WTC11 (cell line): Measurements from ENCODE around the gene TMEM100. TPM values are rescaled to one million over a fixed set of nuclear protein-coding genes. Genes with fewer than 3 reads are reported as not detected.

Experiments used
- ATAC-seq: fragments of 200-7000 bp; cut with Tn5 transposase; 2 replicates; pipeline ENCODE4 v1.10.0; 2021; ENCODE audit warnings: mild to moderate bottlenecking, moderate library complexity
- CTCF ChIA-PET: fragments of 300-600 bp; sonication (Branson Sonifier 250); formaldehyde crosslinking; loops from one replicate; lab custom pipeline; 2021; ENCODE audit warnings: antibody characterized with exemption; lab: Charles Lee
- POLR2A ChIA-PET: fragments of 350-600 bp; sonication (Branson Sonifier 250); formaldehyde crosslinking; loops from one replicate; lab custom pipeline; 2021; ENCODE audit warnings: antibody characterized with exemption; lab: Charles Lee
- DNase-seq: peaks from one replicate; pipeline ENCODE4 v3.0.0; 2021; ENCODE audit warnings: low spot score
- H3K27ac Mint-ChIP-seq: 2 replicates; pipeline ENCODE4 v1.8.0; 2021; ENCODE audit warnings: mixed read lengths
- H3K27me3 Mint-ChIP-seq: 2 replicates; pipeline ENCODE4 v1.8.0; 2021; ENCODE audit warnings: low read depth, mild to moderate bottlenecking, moderate library complexity, mixed read lengths
- H3K36me3 Mint-ChIP-seq: 2 replicates; pipeline ENCODE4 v1.8.0; 2021; ENCODE audit warnings: mixed read lengths
- H3K4me1 Mint-ChIP-seq: 2 replicates; pipeline ENCODE4 v1.8.0; 2022; ENCODE audit warnings: mixed read lengths
- H3K4me3 Mint-ChIP-seq: 2 replicates; pipeline ENCODE4 v1.8.0; 2021; ENCODE audit warnings: mild to moderate bottlenecking, moderate library complexity, mixed read lengths
- H3K9me3 Mint-ChIP-seq: 2 replicates; pipeline ENCODE4 v1.8.0; 2021; ENCODE audit warnings: mixed read lengths
- FOXK1 ChIP-seq: sonication (generic); formaldehyde crosslinking; IDR thresholded peaks from 2 replicates; pipeline ENCODE4 v1.8.0; 2022; ENCODE audit warnings: mild to moderate bottlenecking, moderate library complexity, missing genetic modification reagents
- JAZF1 ChIP-seq: fragments of 250-450 bp; sonication (Bioruptor Pico); IDR thresholded peaks from 2 replicates; pipeline ENCODE4 v1.9.0; 2021; ENCODE audit warnings: moderate library complexity, mild to moderate bottlenecking, inconsistent platforms
- JUN ChIP-seq: sonication (generic); formaldehyde crosslinking; IDR thresholded peaks from 2 replicates; pipeline ENCODE4 v1.8.0; 2023; ENCODE audit warnings: mild to moderate bottlenecking, missing genetic modification reagents
- KAT7 ChIP-seq: sonication (generic); formaldehyde crosslinking; IDR thresholded peaks from 2 replicates; pipeline ENCODE4 v1.8.1; 2023; ENCODE audit warnings: missing genetic modification reagents, mild to moderate bottlenecking, borderline replicate concordance
- MXD4 ChIP-seq: fragments of 250-450 bp; sonication (Bioruptor Pico); IDR thresholded peaks from 2 replicates; pipeline ENCODE4 v1.8.0; 2021; ENCODE audit warnings: mild to moderate bottlenecking, moderate library complexity, borderline replicate concordance
- OVOL2 ChIP-seq: fragments of 250-450 bp; sonication (Bioruptor Pico); IDR thresholded peaks from 2 replicates; pipeline ENCODE4 v1.9.0; 2021; ENCODE audit warnings: mild to moderate bottlenecking, borderline replicate concordance
- ZNF121 ChIP-seq: sonication (generic); formaldehyde crosslinking; IDR thresholded peaks from 2 replicates; pipeline ENCODE4 v1.8.0; 2023; ENCODE audit warnings: missing genetic modification reagents
- ZNF317 ChIP-seq: sonication (generic); formaldehyde crosslinking; IDR thresholded peaks from 2 replicates; pipeline ENCODE4 v1.8.1; 2023; ENCODE audit warnings: low read depth, mild to moderate bottlenecking, moderate library complexity, missing genetic modification reagents, borderline replicate concordance
- ZNF396 ChIP-seq: fragments of 250-450 bp; sonication (Bioruptor Pico); IDR thresholded peaks from 2 replicates; pipeline ENCODE4 v1.8.0; 2021; ENCODE audit warnings: mild to moderate bottlenecking, moderate library complexity, borderline replicate concordance
- total RNA-seq: library from RNA; stranded (reverse); gene quantifications from 3 replicates; pipeline ENCODE4 v1.2.3, GENCODE V29; 2021
- TF ChIP-seq, protein P1 (sequence below): sonication (generic); formaldehyde crosslinking; IDR thresholded peaks from 2 replicates; pipeline ENCODE4 v1.8.1; 2023; ENCODE audit warnings: mild to moderate bottlenecking, missing genetic modification reagents, moderate library complexity
- TF ChIP-seq, protein P2 (sequence below): fragments of 250-450 bp; sonication (Bioruptor Pico); IDR thresholded peaks from 2 replicates; pipeline ENCODE4 v1.9.0; 2021; ENCODE audit warnings: mild to moderate bottlenecking, borderline replicate concordance
- TF ChIP-seq, protein P3 (sequence below): sonication (generic); formaldehyde crosslinking; conservative IDR thresholded peaks from 2 replicates; pipeline ENCODE4 v1.8.1; 2023; ENCODE audit warnings: mild to moderate bottlenecking, low read depth, missing genetic modification reagents, moderate library complexity
- TF ChIP-seq, protein P4 (sequence below): sonication (generic); formaldehyde crosslinking; IDR thresholded peaks from 2 replicates; pipeline ENCODE4 v1.8.1; 2022; ENCODE audit warnings: low read depth, mild to moderate bottlenecking, moderate library complexity, missing genetic modification reagents, borderline replicate concordance
- TF ChIP-seq, protein P5 (sequence below): sonication (generic); formaldehyde crosslinking; IDR thresholded peaks from 2 replicates; pipeline ENCODE4 v1.8.1; 2023; ENCODE audit warnings: mild to moderate bottlenecking, moderate library complexity, missing genetic modification reagents
- TF ChIP-seq, protein P6 (sequence below): sonication (generic); formaldehyde crosslinking; IDR thresholded peaks from 2 replicates; pipeline ENCODE4 v1.8.0; 2022; ENCODE audit warnings: mild to moderate bottlenecking, missing genetic modification reagents
- TF ChIP-seq, protein P7 (sequence below): fragments of 250-450 bp; sonication (Bioruptor Pico); conservative IDR thresholded peaks from 2 replicates; pipeline ENCODE4 v1.9.0; 2021; ENCODE audit warnings: mild to moderate bottlenecking
- TF ChIP-seq, protein P8 (sequence below): sonication (generic); formaldehyde crosslinking; IDR thresholded peaks from 2 replicates; pipeline ENCODE4 v1.8.1; 2022; ENCODE audit warnings: low read depth, missing genetic modification reagents, borderline replicate concordance
- TF ChIP-seq, protein P9 (sequence below): sonication (generic); formaldehyde crosslinking; IDR thresholded peaks from 2 replicates; pipeline ENCODE4 v1.8.1; 2022; ENCODE audit warnings: missing genetic modification reagents, borderline replicate concordance

The TMEM100 gene
- total RNA-seq, 1 experiment from 2014 or later: 1.1 TPM

DNA sequence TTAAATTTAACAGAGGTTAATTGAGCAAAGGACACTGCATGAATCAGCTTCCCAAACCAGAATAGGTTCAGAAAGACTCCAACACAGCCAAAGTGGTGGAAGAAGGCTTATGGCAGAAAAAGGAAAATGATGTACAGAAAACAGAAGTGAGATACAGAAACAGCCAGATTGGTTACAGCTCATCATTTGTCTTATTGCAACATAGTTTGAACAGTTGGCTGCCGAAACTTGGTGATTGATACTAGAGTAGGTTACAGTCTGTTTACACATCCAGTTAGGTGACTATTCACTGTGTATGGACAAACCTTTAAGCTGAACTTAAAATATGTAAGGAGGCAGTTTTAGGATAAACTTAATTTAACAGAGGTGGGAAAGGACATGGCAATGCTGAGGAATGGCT lies 18.3 kb downstream of the TMEM100 start:
- POLR2A ChIA-PET: no interaction called here
- no peak for ATAC-seq
- Mint-ChIP-seq H3K4me3 (no peak overlapping the region), H3K36me3 (peaks cover 10% of the 10 kb centered on the region)
- TF ChIP-seq JUN (CRISPR knock-in tag): no peak
- TF ChIP-seq, protein P1, sequence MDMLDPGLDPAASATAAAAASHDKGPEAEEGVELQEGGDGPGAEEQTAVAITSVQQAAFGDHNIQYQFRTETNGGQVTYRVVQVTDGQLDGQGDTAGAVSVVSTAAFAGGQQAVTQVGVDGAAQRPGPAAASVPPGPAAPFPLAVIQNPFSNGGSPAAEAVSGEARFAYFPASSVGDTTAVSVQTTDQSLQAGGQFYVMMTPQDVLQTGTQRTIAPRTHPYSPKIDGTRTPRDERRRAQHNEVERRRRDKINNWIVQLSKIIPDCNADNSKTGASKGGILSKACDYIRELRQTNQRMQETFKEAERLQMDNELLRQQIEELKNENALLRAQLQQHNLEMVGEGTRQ (CRISPR knock-in tag): no peak
- TF ChIP-seq MXD4 (CRISPR knock-in tag): no peak
- no peak for TF ChIP-seq ZNF317
- TF ChIP-seq, protein P2, sequence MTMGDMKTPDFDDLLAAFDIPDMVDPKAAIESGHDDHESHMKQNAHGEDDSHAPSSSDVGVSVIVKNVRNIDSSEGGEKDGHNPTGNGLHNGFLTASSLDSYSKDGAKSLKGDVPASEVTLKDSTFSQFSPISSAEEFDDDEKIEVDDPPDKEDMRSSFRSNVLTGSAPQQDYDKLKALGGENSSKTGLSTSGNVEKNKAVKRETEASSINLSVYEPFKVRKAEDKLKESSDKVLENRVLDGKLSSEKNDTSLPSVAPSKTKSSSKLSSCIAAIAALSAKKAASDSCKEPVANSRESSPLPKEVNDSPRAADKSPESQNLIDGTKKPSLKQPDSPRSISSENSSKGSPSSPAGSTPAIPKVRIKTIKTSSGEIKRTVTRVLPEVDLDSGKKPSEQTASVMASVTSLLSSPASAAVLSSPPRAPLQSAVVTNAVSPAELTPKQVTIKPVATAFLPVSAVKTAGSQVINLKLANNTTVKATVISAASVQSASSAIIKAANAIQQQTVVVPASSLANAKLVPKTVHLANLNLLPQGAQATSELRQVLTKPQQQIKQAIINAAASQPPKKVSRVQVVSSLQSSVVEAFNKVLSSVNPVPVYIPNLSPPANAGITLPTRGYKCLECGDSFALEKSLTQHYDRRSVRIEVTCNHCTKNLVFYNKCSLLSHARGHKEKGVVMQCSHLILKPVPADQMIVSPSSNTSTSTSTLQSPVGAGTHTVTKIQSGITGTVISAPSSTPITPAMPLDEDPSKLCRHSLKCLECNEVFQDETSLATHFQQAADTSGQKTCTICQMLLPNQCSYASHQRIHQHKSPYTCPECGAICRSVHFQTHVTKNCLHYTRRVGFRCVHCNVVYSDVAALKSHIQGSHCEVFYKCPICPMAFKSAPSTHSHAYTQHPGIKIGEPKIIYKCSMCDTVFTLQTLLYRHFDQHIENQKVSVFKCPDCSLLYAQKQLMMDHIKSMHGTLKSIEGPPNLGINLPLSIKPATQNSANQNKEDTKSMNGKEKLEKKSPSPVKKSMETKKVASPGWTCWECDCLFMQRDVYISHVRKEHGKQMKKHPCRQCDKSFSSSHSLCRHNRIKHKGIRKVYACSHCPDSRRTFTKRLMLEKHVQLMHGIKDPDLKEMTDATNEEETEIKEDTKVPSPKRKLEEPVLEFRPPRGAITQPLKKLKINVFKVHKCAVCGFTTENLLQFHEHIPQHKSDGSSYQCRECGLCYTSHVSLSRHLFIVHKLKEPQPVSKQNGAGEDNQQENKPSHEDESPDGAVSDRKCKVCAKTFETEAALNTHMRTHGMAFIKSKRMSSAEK: no peak
- no peak for TF ChIP-seq ZNF396 (CRISPR knock-in tag)
- no peak for TF ChIP-seq KAT7 (CRISPR knock-in tag)
- TF ChIP-seq, protein P3, sequence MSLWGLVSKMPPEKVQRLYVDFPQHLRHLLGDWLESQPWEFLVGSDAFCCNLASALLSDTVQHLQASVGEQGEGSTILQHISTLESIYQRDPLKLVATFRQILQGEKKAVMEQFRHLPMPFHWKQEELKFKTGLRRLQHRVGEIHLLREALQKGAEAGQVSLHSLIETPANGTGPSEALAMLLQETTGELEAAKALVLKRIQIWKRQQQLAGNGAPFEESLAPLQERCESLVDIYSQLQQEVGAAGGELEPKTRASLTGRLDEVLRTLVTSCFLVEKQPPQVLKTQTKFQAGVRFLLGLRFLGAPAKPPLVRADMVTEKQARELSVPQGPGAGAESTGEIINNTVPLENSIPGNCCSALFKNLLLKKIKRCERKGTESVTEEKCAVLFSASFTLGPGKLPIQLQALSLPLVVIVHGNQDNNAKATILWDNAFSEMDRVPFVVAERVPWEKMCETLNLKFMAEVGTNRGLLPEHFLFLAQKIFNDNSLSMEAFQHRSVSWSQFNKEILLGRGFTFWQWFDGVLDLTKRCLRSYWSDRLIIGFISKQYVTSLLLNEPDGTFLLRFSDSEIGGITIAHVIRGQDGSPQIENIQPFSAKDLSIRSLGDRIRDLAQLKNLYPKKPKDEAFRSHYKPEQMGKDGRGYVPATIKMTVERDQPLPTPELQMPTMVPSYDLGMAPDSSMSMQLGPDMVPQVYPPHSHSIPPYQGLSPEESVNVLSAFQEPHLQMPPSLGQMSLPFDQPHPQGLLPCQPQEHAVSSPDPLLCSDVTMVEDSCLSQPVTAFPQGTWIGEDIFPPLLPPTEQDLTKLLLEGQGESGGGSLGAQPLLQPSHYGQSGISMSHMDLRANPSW (CRISPR knock-in tag): no peak
- TF ChIP-seq FOXK1 (CRISPR knock-in tag): no peak
- TF ChIP-seq, protein P4, sequence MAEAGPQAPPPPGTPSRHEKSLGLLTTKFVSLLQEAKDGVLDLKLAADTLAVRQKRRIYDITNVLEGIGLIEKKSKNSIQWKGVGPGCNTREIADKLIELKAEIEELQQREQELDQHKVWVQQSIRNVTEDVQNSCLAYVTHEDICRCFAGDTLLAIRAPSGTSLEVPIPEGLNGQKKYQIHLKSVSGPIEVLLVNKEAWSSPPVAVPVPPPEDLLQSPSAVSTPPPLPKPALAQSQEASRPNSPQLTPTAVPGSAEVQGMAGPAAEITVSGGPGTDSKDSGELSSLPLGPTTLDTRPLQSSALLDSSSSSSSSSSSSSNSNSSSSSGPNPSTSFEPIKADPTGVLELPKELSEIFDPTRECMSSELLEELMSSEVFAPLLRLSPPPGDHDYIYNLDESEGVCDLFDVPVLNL (CRISPR knock-in tag): no peak
- no peak for TF ChIP-seq JAZF1 (CRISPR knock-in tag)
- TF ChIP-seq OVOL2 (CRISPR knock-in tag): no peak
- TF ChIP-seq, protein P5, sequence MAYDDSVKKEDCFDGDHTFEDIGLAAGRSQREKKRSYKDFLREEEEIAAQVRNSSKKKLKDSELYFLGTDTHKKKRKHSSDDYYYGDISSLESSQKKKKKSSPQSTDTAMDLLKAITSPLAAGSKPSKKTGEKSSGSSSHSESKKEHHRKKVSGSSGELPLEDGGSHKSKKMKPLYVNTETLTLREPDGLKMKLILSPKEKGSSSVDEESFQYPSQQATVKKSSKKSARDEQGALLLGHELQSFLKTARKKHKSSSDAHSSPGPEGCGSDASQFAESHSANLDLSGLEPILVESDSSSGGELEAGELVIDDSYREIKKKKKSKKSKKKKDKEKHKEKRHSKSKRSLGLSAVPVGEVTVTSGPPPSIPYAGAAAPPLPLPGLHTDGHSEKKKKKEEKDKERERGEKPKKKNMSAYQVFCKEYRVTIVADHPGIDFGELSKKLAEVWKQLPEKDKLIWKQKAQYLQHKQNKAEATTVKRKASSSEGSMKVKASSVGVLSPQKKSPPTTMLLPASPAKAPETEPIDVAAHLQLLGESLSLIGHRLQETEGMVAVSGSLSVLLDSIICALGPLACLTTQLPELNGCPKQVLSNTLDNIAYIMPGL (CRISPR knock-in tag): no peak
- no peak for TF ChIP-seq ZNF121 (CRISPR knock-in tag)
- TF ChIP-seq, protein P6, sequence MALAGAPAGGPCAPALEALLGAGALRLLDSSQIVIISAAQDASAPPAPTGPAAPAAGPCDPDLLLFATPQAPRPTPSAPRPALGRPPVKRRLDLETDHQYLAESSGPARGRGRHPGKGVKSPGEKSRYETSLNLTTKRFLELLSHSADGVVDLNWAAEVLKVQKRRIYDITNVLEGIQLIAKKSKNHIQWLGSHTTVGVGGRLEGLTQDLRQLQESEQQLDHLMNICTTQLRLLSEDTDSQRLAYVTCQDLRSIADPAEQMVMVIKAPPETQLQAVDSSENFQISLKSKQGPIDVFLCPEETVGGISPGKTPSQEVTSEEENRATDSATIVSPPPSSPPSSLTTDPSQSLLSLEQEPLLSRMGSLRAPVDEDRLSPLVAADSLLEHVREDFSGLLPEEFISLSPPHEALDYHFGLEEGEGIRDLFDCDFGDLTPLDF: no peak
- TF ChIP-seq, protein P7, sequence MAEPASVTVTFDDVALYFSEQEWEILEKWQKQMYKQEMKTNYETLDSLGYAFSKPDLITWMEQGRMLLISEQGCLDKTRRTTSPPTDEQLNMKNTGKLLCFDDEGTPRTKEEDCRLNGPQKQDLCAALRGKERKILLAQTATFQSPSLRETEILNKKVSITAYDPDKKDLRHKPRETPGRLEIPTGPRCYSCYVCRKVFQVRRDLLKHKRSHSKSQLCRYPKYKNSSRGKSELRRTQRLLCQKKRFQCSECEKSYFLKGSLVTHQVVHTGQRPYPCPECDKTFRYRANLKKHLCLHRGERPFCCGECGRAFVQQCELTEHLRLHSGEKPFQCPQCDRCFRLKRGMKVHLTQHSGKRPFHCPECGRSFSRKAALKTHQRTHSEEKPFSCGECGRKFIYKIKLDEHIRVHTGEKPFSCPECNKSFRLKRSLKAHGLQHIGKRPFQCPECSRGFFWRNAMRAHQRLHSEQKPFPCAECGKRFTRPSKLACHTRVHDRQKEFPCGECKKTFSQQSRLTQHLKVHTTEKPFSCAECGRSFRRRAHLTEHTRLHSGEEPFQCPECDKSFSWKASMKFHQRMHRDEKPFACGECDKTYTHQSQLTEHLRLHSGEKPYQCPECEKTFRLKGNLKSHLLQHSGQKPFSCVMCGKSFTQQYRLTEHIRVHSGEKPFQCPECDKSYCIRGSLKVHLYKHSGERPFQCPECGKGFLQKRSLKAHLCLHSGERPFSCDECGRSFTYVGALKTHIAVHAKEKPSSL (CRISPR knock-in tag): no peak
- TF ChIP-seq, protein P8, sequence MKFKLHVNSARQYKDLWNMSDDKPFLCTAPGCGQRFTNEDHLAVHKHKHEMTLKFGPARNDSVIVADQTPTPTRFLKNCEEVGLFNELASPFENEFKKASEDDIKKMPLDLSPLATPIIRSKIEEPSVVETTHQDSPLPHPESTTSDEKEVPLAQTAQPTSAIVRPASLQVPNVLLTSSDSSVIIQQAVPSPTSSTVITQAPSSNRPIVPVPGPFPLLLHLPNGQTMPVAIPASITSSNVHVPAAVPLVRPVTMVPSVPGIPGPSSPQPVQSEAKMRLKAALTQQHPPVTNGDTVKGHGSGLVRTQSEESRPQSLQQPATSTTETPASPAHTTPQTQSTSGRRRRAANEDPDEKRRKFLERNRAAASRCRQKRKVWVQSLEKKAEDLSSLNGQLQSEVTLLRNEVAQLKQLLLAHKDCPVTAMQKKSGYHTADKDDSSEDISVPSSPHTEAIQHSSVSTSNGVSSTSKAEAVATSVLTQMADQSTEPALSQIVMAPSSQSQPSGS (CRISPR knock-in tag): no peak
- TF ChIP-seq, protein P9, sequence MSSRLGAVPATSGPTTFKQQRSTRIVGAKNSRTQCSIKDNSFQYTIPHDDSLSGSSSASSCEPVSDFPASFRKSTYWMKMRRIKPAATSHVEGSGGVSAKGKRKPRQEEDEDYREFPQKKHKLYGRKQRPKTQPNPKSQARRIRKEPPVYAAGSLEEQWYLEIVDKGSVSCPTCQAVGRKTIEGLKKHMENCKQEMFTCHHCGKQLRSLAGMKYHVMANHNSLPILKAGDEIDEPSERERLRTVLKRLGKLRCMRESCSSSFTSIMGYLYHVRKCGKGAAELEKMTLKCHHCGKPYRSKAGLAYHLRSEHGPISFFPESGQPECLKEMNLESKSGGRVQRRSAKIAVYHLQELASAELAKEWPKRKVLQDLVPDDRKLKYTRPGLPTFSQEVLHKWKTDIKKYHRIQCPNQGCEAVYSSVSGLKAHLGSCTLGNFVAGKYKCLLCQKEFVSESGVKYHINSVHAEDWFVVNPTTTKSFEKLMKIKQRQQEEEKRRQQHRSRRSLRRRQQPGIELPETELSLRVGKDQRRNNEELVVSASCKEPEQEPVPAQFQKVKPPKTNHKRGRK (CRISPR knock-in tag): no peak
- TF ChIP-seq, all 79 proteins: peak for 0
- CTCF ChIA-PET: interaction anchor here (0.5 kb wide), 1 partner anchor 66 kb away, joined by 3 read pairs; no protein-coding TSS in a partner anchor
- Mint-ChIP-seq H3K9me3 (peaks cover 26% of the 10 kb centered on the region), H3K27ac (no peak overlapping the region), H3K4me1 (peaks cover 30% of the 10 kb centered on the region), H3K27me3 (no peaks in the 10 kb centered on the region)
- DNase-seq: no peak
